Keratinocyte (primary cell): ENCODE measurements around the gene MAP4K1. TPM values are rescaled to one million over a fixed set of nuclear protein-coding genes. Genes with fewer than 3 reads are reported as not detected.
"Not testable (repeated sequence)": the region's sequence is repeated elsewhere in the genome, so short reads cannot be mapped to it uniquely, and the experiment has no call there.

Source experiments
- DNase-seq: peaks from one replicate; pipeline ENCODE4 v3.0.0-alpha.2; 2011; ENCODE audit warnings: low read depth, missing footprints, low spot score
- FAIRE-seq: peaks from 2 replicates; lab custom pipeline; 2011; peaks lifted over from hg19 to GRCh38; lab: Jason Lieb, UNC
- H2AFZ ChIP-seq: 2 replicates; pipeline ENCODE4 v1.6.0; 2012; ENCODE audit warnings: low read length, control low read depth, inconsistent platforms; ENCODE audit not compliant: control insufficient read depth
- H3K27ac ChIP-seq: 2 replicates; pipeline ENCODE4 v1.5.1; 2011; ENCODE audit warnings: low read length; ENCODE audit not compliant: control insufficient read depth, insufficient read depth
- H3K27me3 ChIP-seq: 3 replicates; pipeline ENCODE4 v1.6.0; 2011; ENCODE audit warnings: low read length; ENCODE audit not compliant: control insufficient read depth, insufficient read depth; ENCODE audit errors: extremely low read depth
- H3K36me3 ChIP-seq, 2 experiments: 2 replicates in 1 of 2; 3 replicates in 1 of 2; pipeline ENCODE4 v1.5.1; 2011; ENCODE audit warnings: low read length in 2 of 2, mild to moderate bottlenecking in 1 of 2; ENCODE audit not compliant: control insufficient read depth in 2 of 2, insufficient read depth in 2 of 2; ENCODE audit errors: extremely low read depth in 1 of 2
- H3K4me1 ChIP-seq: 3 replicates; pipeline ENCODE4 v1.5.1; 2011; ENCODE audit warnings: low read length; ENCODE audit not compliant: control insufficient read depth, insufficient read depth; ENCODE audit errors: extremely low read depth
- H3K4me2 ChIP-seq: 3 replicates; pipeline ENCODE4 v1.6.0; 2011; ENCODE audit warnings: low read depth, low read length; ENCODE audit not compliant: control insufficient read depth, insufficient read depth; ENCODE audit errors: extremely low read depth
- H3K4me3 ChIP-seq, 3 experiments: fragments of 200-600 bp in 1 of 3; sonication (generic) in 1 of 3; 2 replicates in 2 of 3; 3 replicates in 1 of 3; pipeline ENCODE4 v1.5.1; 2011 to 2016; ENCODE audit warnings: low read length in 3 of 3, mild to moderate bottlenecking in 3 of 3, control low read depth in 2 of 3, inconsistent platforms in 1 of 3, low read depth in 1 of 3, mixed read lengths in 1 of 3, mixed run types in 1 of 3, moderate library complexity in 1 of 3; ENCODE audit not compliant: control insufficient read depth in 2 of 3, insufficient read depth in 2 of 3; ENCODE audit errors: extremely low read depth in 1 of 3
- H3K79me2 ChIP-seq: 2 replicates; pipeline ENCODE4 v1.6.0; 2012; ENCODE audit warnings: low read length; ENCODE audit not compliant: control insufficient read depth, insufficient read depth
- H3K9ac ChIP-seq: 3 replicates; pipeline ENCODE4 v1.6.0; 2011; ENCODE audit warnings: low read length; ENCODE audit not compliant: control insufficient read depth, insufficient read depth; ENCODE audit errors: extremely low read depth
- H3K9me1 ChIP-seq: 3 replicates; pipeline ENCODE4 v1.6.0; 2011; ENCODE audit warnings: low read length; ENCODE audit not compliant: control insufficient read depth, insufficient read depth; ENCODE audit errors: extremely low read depth
- H3K9me3 ChIP-seq: 2 replicates; pipeline ENCODE4 v1.5.1; 2012; ENCODE audit warnings: low read depth, low read length; ENCODE audit not compliant: control insufficient read depth
- H4K20me1 ChIP-seq: 3 replicates; pipeline ENCODE4 v1.6.0; 2011; ENCODE audit warnings: low read length; ENCODE audit not compliant: control insufficient read depth, insufficient read depth; ENCODE audit errors: extremely low read depth
- CTCF ChIP-seq, 3 experiments: IDR thresholded peaks in 1 of 3; conservative IDR thresholded peaks in 1 of 3; optimal IDR thresholded peaks in 1 of 3; 2 replicates in 2 of 3; 3 replicates in 1 of 3; pipeline versions ENCODE3 to v1.5.1; 2011; ENCODE audit warnings: low read length in 3 of 3, mild to moderate bottlenecking in 3 of 3, moderate library complexity in 2 of 3, control low read depth in 1 of 3, inconsistent platforms in 1 of 3; ENCODE audit not compliant: insufficient read depth in 2 of 3; ENCODE audit errors: extremely low read depth in 1 of 3
- EZH2 ChIP-seq: IDR thresholded peaks from one replicate; pipeline ENCODE4 v1.6.1; 2012; ENCODE audit warnings: inconsistent platforms, mild to moderate bottlenecking, low read length, moderate library complexity
- dilution Hi-C: fragments of 300-500 bp; cut with MboI; formaldehyde crosslinking; loops from one replicate; pipeline ENCODE4 v1.7.0; 2020; ENCODE audit warnings: low sequenced_read_pairs; ENCODE audit not compliant: extremely low pct_ligation_motif_present
- polyA plus RNA-seq, 5 experiments: library from polyadenylated mRNA; depleted of rRNA in 3 of 5; stranded (reverse) in 3 of 5; stranded (forward) in 1 of 5; unstranded in 1 of 5; fragments of >200 nt; gene quantifications; 1 replicate in 1 of 5; 2 replicates in 3 of 5; 3 replicates in 1 of 5; pipeline versions ENCODE4 v1.2.1 to v1.2.3, GENCODE V29; 2011 to 2012; ENCODE audit warnings: missing spikeins in 2 of 5, low read depth in 1 of 5, low replicate concordance in 1 of 5

MAP4K1 gene
- polyA plus RNA-seq, 1 donor (not counting 4 experiments of a cell fraction or from before 2014, with no cell fraction given): 0.25 TPM

- no peak overlapping the region for H2AFZ ChIP-seq
- TF ChIP-seq CTCF (optimal IDR thresholded peaks at IDR 0.05 in 1 of 3, IDR thresholded peaks at IDR 0.05 in 1 of 3, conservative IDR thresholded peaks at IDR 0.05 in 1 of 3; ENCODE audit: extremely low read depth in 1 of 3, insufficient read depth in 2 of 3, low read length in 3 of 3) (no peak), EZH2 (no peak)
Measured at GRCh38 chr19:38555200-38555599, 62.6 kb downstream of the MAP4K1 start.

GRCh38 chr19:38554676-38555141, 63.0 kb downstream of the MAP4K1 start:
- FAIRE-seq (no peak), DNase-seq (no peak)
- H3K9me1 ChIP-seq: no peaks in the 10 kb centered on the region
- no peaks in the 10 kb centered on the region for H3K36me3 ChIP-seq
- dilution Hi-C loops: no loop called here
- no peak overlapping the region for H3K4me2 ChIP-seq
- no peaks in the 10 kb centered on the region for H3K27me3 ChIP-seq
- H3K27ac ChIP-seq: no peak overlapping the region
- H2AFZ ChIP-seq: no peak overlapping the region
- no peaks in the 10 kb centered on the region for H4K20me1 ChIP-seq
- H3K9ac ChIP-seq: no peak overlapping the region
- H3K9me3 ChIP-seq: no peaks in the 10 kb centered on the region
- no peaks in the 10 kb centered on the region for H3K79me2 ChIP-seq
- peaks cover 3% of the 10 kb centered on the region for H3K4me1 ChIP-seq
- no peak for TF ChIP-seq CTCF (optimal IDR thresholded peaks at IDR 0.05 in 1 of 3, IDR thresholded peaks at IDR 0.05 in 1 of 3, conservative IDR thresholded peaks at IDR 0.05 in 1 of 3; ENCODE audit: extremely low read depth in 1 of 3, insufficient read depth in 2 of 3, low read length in 3 of 3)
- no peak for TF ChIP-seq EZH2
- H3K4me3 ChIP-seq: no peak overlapping the region

More at GRCh38 chr19:38555200-38555599, 62.6 kb downstream of the MAP4K1 start:
- H3K4me1 ChIP-seq: peaks cover 8% of the 10 kb centered on the region
- H3K27me3 ChIP-seq: no peaks in the 10 kb centered on the region
- dilution Hi-C loops: no loop called here
- no peak overlapping the region for H3K4me3 ChIP-seq
- no peak for DNase-seq
- no peaks in the 10 kb centered on the region for H3K79me2 ChIP-seq
- H3K27ac ChIP-seq: no peak overlapping the region
- peaks cover 3% of the 10 kb centered on the region for H4K20me1 ChIP-seq
- H3K36me3 ChIP-seq: no peaks in the 10 kb centered on the region
- FAIRE-seq: no peak
- no peaks in the 10 kb centered on the region for H3K9me1 ChIP-seq
- no peak overlapping the region for H3K9ac ChIP-seq
- H3K9me3 ChIP-seq: no peaks in the 10 kb centered on the region
- no peak overlapping the region for H3K4me2 ChIP-seq

- H3K4me3 ChIP-seq, H3K9ac ChIP-seq, H3K79me2 ChIP-seq, H3K36me3 ChIP-seq, DNase-seq, H3K27ac ChIP-seq, H3K9me3 ChIP-seq, dilution Hi-C loops, H3K9me1 ChIP-seq, FAIRE-seq, H2AFZ ChIP-seq, H4K20me1 ChIP-seq, H3K4me2 ChIP-seq, H3K27me3 ChIP-seq, H3K4me1 ChIP-seq: not testable (repeated sequence)
Measured at GRCh38 chr19:38553239-38553638, 64.5 kb downstream of the MAP4K1 start.
